ENCODE results near the gene MRPS15. TPM values are rescaled to one million over a fixed set of nuclear protein-coding genes. Genes with fewer than 3 reads are reported as not detected.

Gene MRPS15
- total RNA-seq, 1 donor = 35.1 TPM

Other genes starting within 250 kb of the MRPS15 start
- gene THRAP3, start 239.9 kb downstream of the MRPS15 start, total RNA-seq = 82.9 TPM
- 1.5 TPM for gene SH3D21, start 158.0 kb downstream of the MRPS15 start, total RNA-seq
- gene EVA1B, start 140.7 kb downstream of the MRPS15 start, total RNA-seq = 16.3 TPM
- 16.9 TPM for gene STK40, start 78.5 kb downstream of the MRPS15 start, total RNA-seq
- 5.6 TPM for gene LSM10, start 66.5 kb downstream of the MRPS15 start, total RNA-seq
- gene OSCP1, start 13.9 kb downstream of the MRPS15 start, total RNA-seq = 0.21 TPM
- 153 TPM for gene CSF3R, start 18.5 kb upstream of the MRPS15 start, total RNA-seq